NB4 (cell line): Measurements from ENCODE around the gene UBE2L5.
"Not testable (repeated sequence)": the region's sequence is repeated elsewhere in the genome, so short reads cannot be mapped to it uniquely, and the experiment has no call there.

Source experiments
- CTCF ChIP-seq: IDR thresholded peaks from one replicate; pipeline ENCODE4 v1.5.1; 2012; ENCODE audit warnings: low read depth, low read length
- MYC ChIP-seq: IDR thresholded peaks from 2 replicates; pipeline ENCODE4 v1.6.1; 2011; ENCODE audit warnings: low read depth, low read length
- POLR2A ChIP-seq: IDR thresholded peaks from 2 replicates; pipeline ENCODE4 v1.6.1; 2011; ENCODE audit warnings: mild to moderate bottlenecking; ENCODE audit not compliant: insufficient read length; ENCODE audit errors: extremely low read depth
- TF ChIP-seq, protein P1 (sequence below): IDR thresholded peaks from 2 replicates; pipeline ENCODE4 v1.6.1; 2011; ENCODE audit warnings: low read depth, low read length

DNA sequence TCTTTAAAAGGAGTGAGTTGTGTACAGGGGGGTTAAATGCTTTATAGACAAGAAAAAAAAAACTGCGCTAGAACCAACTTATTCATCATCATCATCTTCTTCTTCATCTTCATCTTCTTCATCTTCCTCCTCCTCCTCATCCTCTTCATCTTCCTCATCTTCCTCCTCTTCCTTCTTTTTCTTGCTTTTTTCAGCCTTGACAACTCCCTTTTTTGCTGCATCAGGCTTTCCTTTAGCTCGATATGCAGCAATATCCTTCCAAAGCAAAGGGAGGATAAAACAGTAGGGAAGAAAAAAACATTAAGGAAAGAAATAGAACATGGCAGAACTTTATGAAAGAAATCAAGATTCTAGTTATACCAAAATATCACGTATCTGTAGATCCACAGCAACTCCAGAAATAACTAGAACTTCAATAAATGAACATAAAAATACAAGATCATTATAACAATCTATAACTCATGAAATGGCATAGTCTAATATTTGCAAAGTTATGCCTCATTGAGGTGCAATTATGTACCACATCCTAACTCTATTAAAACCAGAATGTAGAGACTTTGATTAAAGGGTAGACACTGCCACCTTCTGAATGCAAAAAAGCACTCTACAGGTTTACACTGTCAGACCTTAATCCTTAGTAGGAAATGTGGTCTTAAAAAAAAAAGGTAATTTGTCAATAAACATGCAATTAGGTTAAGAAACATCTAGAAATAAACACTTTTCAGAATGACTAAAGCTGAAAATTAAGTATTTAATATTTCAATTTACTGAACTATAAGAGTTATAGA is 39.2 kb downstream of the UBE2L5 start:
- not testable (repeated sequence) for TF ChIP-seq CTCF, POLR2A, MYC
- TF ChIP-seq, protein P1, sequence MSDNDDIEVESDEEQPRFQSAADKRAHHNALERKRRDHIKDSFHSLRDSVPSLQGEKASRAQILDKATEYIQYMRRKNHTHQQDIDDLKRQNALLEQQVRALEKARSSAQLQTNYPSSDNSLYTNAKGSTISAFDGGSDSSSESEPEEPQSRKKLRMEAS: not testable (repeated sequence)
